IMR-90 (cell line): ENCODE data around the gene MAPK10. TPM values are rescaled to one million over a fixed set of nuclear protein-coding genes. Genes with fewer than 3 reads are reported as not detected.

Source experiments
- ATAC-seq: fragments of 200-7000 bp; cut with Tn5 transposase; 2 replicates; pipeline ENCODE4 v1.9.1; 2020; ENCODE audit warnings: low read depth, mild to moderate bottlenecking, moderate library complexity
- BruUV-seq: library from RNA; stranded (reverse); fragments of 400-500 nt; replicated peaks from 2 replicates; lab custom pipeline; 2021; lab: Mats Ljungman, UMichigan
- CTCF ChIA-PET: fragments of 300-600 bp; formaldehyde crosslinking; extraction: SDS; loops from one replicate; lab custom pipeline; 2021; ENCODE audit warnings: antibody characterized with exemption; lab: Yijun Ruan, JAX
- POLR2A ChIA-PET: fragments of 300-600 bp; sonication (Branson Sonifier 250); formaldehyde crosslinking; loops from one replicate; lab custom pipeline; 2022; ENCODE audit warnings: antibody characterized with exemption; ENCODE audit not compliant: unreplicated experiment; lab: Charles Lee
- DNase-seq: peaks from one replicate; pipeline ENCODE4 v3.0.0; 2013
- H2AFZ ChIP-seq: replicated peaks from 2 replicates; pipeline ENCODE3; 2013; ENCODE audit warnings: low read length, mild to moderate bottlenecking; ENCODE audit not compliant: poor library complexity
- H2AK5ac ChIP-seq: 2 replicates; pipeline ENCODE4 v1.6.1; 2013; ENCODE audit warnings: low read depth, low read length, inconsistent platforms
- H2AK9ac ChIP-seq: replicated peaks from 2 replicates; pipeline ENCODE3; 2013; ENCODE audit warnings: mild to moderate bottlenecking, low read depth, low read length, moderate library complexity; ENCODE audit not compliant: poor library complexity
- H2BK120ac ChIP-seq: 2 replicates; pipeline ENCODE4 v1.6.1; 2013; ENCODE audit warnings: low read depth, low read length, inconsistent platforms
- H2BK15ac ChIP-seq: 3 replicates; pipeline ENCODE4 v1.6.1; 2013; ENCODE audit warnings: low read depth, low read length, inconsistent platforms
- H2BK20ac ChIP-seq: 2 replicates; pipeline ENCODE4 v1.6.1; 2013; ENCODE audit warnings: low read depth, mild to moderate bottlenecking, inconsistent platforms, low read length, moderate library complexity
- H2BK5ac ChIP-seq: 2 replicates; pipeline ENCODE4 v1.6.1; 2013; ENCODE audit warnings: mild to moderate bottlenecking, low read depth, low read length, inconsistent platforms; ENCODE audit not compliant: poor library complexity, severe bottlenecking
- H3K14ac ChIP-seq: replicated peaks from 2 replicates; pipeline ENCODE4 v1.6.1; 2013; ENCODE audit warnings: low read depth, low read length, inconsistent platforms
- H3K18ac ChIP-seq: 2 replicates; pipeline ENCODE4 v1.6.1; 2013; ENCODE audit warnings: low read depth, low read length, control low read depth
- H3K23ac ChIP-seq: 2 replicates; pipeline ENCODE4 v1.6.1; 2013; ENCODE audit warnings: low read depth, low read length, inconsistent platforms
- H3K27ac ChIP-seq: 2 replicates; pipeline ENCODE4 v1.5.1; 2013; ENCODE audit warnings: mild to moderate bottlenecking, control low read depth, low read length; ENCODE audit not compliant: insufficient read depth
- H3K27me3 ChIP-seq: 2 replicates; pipeline ENCODE4 v1.6.1; 2013; ENCODE audit warnings: low read length; ENCODE audit not compliant: control insufficient read depth, insufficient read depth
- H3K36me3 ChIP-seq: 2 replicates; pipeline ENCODE4 v1.6.1; 2013; ENCODE audit warnings: low read length, mixed read lengths; ENCODE audit not compliant: control insufficient read depth, insufficient read depth
- H3K4ac ChIP-seq: 2 replicates; pipeline ENCODE4 v1.6.1; 2013; ENCODE audit warnings: low read depth, low read length, inconsistent platforms
- H3K4me1 ChIP-seq: 2 replicates; pipeline ENCODE4 v1.6.1; 2013; ENCODE audit warnings: low read length, mixed read lengths; ENCODE audit not compliant: control insufficient read depth, insufficient read depth
- H3K4me2 ChIP-seq: 2 replicates; pipeline ENCODE4 v1.6.1; 2013; ENCODE audit warnings: low read depth, mild to moderate bottlenecking, control low read depth, low read length, moderate library complexity
- H3K4me3 ChIP-seq: 2 replicates; pipeline ENCODE4 v1.5.1; 2013; ENCODE audit warnings: low read depth, mild to moderate bottlenecking, control low read depth, low read length, moderate library complexity; ENCODE audit not compliant: insufficient read depth
- H3K56ac ChIP-seq: 2 replicates; pipeline ENCODE4 v1.6.1; 2013; ENCODE audit warnings: low read length, inconsistent platforms; ENCODE audit not compliant: insufficient read depth; ENCODE audit errors: extremely low read depth
- H3K79me1 ChIP-seq, 2 experiments: 2 replicates each; pipeline ENCODE4 v1.6.1; 2013; ENCODE audit warnings: low read length in 2 of 2, inconsistent platforms in 1 of 2, low read depth in 1 of 2
- H3K9ac ChIP-seq: 2 replicates; pipeline ENCODE4 v1.6.1; 2013; ENCODE audit warnings: low read depth, low read length, control low read depth
- H3K9me1 ChIP-seq: 2 replicates; pipeline ENCODE4 v1.6.1; 2013; ENCODE audit warnings: low read length, inconsistent platforms; ENCODE audit not compliant: insufficient read depth
- H3K9me3 ChIP-seq: 2 replicates; pipeline ENCODE4 v1.6.1; 2013; ENCODE audit warnings: low read length; ENCODE audit not compliant: control insufficient read depth, insufficient read depth
- H4K20me1 ChIP-seq: 2 replicates; pipeline ENCODE4 v1.6.1; 2013; ENCODE audit warnings: low read length, inconsistent platforms; ENCODE audit not compliant: insufficient read depth
- H4K5ac ChIP-seq: 2 replicates; pipeline ENCODE4 v1.6.1; 2013; ENCODE audit warnings: mild to moderate bottlenecking, low read depth, low read length, control low read depth
- H4K8ac ChIP-seq, 2 experiments: 2 replicates each; pipeline ENCODE4 v1.6.1; 2013; ENCODE audit warnings: low read depth in 2 of 2, low read length in 2 of 2, control low read depth in 1 of 2, inconsistent platforms in 1 of 2
- H4K91ac ChIP-seq: 2 replicates; pipeline ENCODE4 v1.6.1; 2013; ENCODE audit warnings: low read depth, low read length, inconsistent platforms; ENCODE audit not compliant: insufficient read depth
- RCOR1 ChIP-seq: IDR thresholded peaks from 2 replicates; pipeline ENCODE4 v1.6.1; 2012; ENCODE audit warnings: mild to moderate bottlenecking, low read length, improper control_type of control experiment; ENCODE audit not compliant: insufficient replicate concordance
- WGBS, 2 experiments: methylation state at CpG; one replicate each; pipeline versions ENCODE4 v1.1.5 to v1.1.7; 2013; ENCODE audit warnings: missing lambda C conversion rate in 2 of 2; ENCODE audit not compliant: insufficient read length in 1 of 2; ENCODE audit errors: extremely low coverage in 2 of 2; 5-methylcytosine and 5-hydroxymethylcytosine counted together
- dilution Hi-C: fragments of 300-500 bp; cut with HindIII; formaldehyde crosslinking; loops from one replicate; pipeline ENCODE4 v1.14.3; 2018; ENCODE audit warnings: low sequenced_read_pairs; ENCODE audit not compliant: unreplicated experiment
- in situ Hi-C: fragments of 300-500 bp; cut with MboI; formaldehyde crosslinking; loops from 3 replicates; pipeline ENCODE4 v1.14.3; 2019; ENCODE audit warnings: low sequenced_read_pairs, inconsistent platforms, mixed read lengths
- intact Hi-C: fragments of 100-400 bp; cut with micrococcal nuclease; formaldehyde crosslinking; loops from 2 replicates; pipeline ENCODE4 v1.10.0; 2022
- polyA plus RNA-seq, 3 experiments: library from polyadenylated mRNA; depleted of rRNA; stranded (reverse); fragments of >200 nt; gene quantifications; 2 replicates each; pipeline ENCODE4 v1.2.3, GENCODE V29; 2012; ENCODE audit warnings: low replicate concordance in 1 of 3
- total RNA-seq: library from RNA; depleted of rRNA; stranded (reverse); fragments of >200 nt; gene quantifications from 2 replicates; pipeline ENCODE4 v1.2.3, GENCODE V29; 2012

Gene MAPK10
- total and polyA plus RNA-seq, 2 of the 4 experiments (the other 2 are of a cell fraction): 2.8 to 6.5 TPM

- Histone ChIP-seq H3K27me3 (no peaks in the 10 kb centered on the region), H3K18ac (no peak overlapping the region), H3K27ac (no peak overlapping the region), H3K4me2 (no peak overlapping the region), H2BK15ac (no peak overlapping the region), H2AFZ (no peak overlapping the region), H2AK9ac (no peak overlapping the region), H3K9ac (no peak overlapping the region), H4K91ac (no peak overlapping the region), H3K4me1 (no peaks in the 10 kb centered on the region), H4K20me1 (no peaks in the 10 kb centered on the region), H4K5ac (no peak overlapping the region), H3K14ac (no peak overlapping the region), H3K4ac (no peak overlapping the region), H3K36me3 (no peaks in the 10 kb centered on the region; the same call in 1 of the 2 replicates), H3K56ac (no peak overlapping the region), H2BK5ac (no peak overlapping the region), H3K4me3 (no peak overlapping the region), H2BK20ac (no peak overlapping the region), H3K9me1 (no peaks in the 10 kb centered on the region), H3K79me1 (no peaks in the 10 kb centered on the region), H2AK5ac (no peak overlapping the region), H4K8ac (no peak overlapping the region), H3K9me3 (no peaks in the 10 kb centered on the region; the same call in 1 of the 2 replicates), H2BK120ac (no peak overlapping the region), H3K23ac (no peak overlapping the region)
- ATAC-seq: no peak
- no peak for TF ChIP-seq RCOR1
- no CpG with 5 or more reads among the region's 2 CpGs for WGBS, 2 experiments
- intact Hi-C loops (no loop called here), in situ Hi-C loops (no loop called here), dilution Hi-C loops (no loop called here)
- no peak for DNase-seq
- CTCF ChIA-PET: no interaction called here
- BruUV-seq: no TSS peak
- POLR2A ChIA-PET: no interaction called here
Observed at GRCh38 chr4:86108834-86109233, 251.0 kb downstream of the MAPK10 start.
